ENCODE results near the gene PRICKLE2.

PRICKLE2 gene

DNA sequence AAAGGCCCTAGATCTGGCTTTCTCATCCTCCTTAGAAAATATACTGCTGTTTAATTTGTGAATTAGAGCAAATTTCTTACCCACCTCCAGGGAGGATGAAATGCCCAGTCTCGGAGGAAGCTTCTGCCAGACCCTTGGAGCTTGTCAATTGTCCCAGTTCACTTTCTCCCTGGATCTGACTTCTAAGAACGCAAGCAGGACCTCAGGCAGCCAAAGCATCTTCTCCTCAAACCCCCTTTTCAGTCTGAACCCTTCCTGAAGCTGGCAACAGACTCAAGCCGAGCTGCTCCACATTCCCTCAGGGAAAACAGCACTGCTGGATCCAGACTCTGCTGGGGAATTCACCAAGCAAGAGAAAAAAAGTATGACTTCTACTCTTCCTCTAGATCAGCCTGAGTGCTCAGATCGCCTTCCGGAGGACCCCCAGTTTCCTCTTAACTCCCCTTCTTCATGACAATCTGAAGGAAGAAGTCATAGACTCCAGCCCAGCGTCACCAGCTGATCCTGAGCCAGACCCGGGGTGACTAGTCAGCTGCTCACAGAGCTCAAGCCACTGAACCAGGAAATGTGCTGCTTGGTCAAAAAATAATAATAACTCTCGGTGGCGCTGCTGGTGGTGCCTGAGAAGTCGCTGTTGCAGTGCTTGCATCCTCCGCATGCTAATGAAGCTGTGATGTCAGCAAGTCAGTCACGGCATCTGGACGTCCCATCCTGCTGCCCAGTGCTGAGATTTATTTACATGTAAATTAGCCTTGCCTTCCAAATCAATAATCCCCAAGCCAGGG, at the start of gene PRICKLE2:
Gene PRICKLE2, minus strand, starts transcription at position 641 of the 785 bp plus-strand sequence. CDS start 26,539 bp downstream, outside the sequence.
- no peak for DNase-seq

DNA sequence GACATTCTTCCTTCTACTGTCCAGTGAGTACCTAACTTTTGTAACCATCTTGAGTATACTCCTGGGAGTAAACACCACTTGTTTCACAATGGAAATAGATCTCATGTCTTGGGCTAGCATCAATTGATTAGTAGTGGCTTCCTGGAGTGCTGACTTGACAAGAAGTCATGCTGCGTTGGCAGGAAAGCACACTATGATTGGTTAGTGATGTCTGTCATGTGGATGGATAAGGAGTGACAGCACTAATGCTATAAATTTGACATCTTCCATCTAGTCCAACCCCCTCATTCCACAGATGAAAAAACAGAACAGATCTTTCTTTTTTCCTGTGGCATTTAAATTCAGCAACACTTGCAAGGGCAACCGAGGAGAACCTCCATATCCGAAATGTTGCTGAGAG, 47.6 kb upstream of the PRICKLE2 start:
- DNase-seq, result no peak

- DNase-seq, result no peak
Measured at GRCh38 chr3:64272271-64272670, 47.0 kb upstream of the PRICKLE2 start.

DNA sequence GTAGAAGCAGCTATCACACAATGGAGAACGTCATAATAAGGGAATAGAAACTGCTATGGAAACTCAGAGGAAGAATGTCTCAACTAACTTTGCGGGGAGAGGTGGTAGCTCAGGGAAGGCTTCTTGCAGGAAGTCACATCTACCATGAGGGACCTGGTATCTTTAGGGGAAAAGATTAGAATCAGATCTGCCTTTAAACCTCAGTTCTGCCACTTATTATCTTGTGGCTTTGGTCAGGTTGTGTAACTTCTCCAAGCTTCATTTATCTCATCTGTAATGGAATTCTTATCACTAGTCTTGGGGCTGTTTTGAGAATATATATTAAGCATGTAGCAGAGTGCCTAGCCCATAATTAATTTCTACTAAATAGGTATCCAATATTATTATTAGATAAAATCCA, 46.4 kb upstream of the PRICKLE2 start:
- DNase-seq, result no peak

GRCh38 chr3:64270866-64271260, 45.6 kb upstream of the PRICKLE2 start:
- no peak for DNase-seq

DNA sequence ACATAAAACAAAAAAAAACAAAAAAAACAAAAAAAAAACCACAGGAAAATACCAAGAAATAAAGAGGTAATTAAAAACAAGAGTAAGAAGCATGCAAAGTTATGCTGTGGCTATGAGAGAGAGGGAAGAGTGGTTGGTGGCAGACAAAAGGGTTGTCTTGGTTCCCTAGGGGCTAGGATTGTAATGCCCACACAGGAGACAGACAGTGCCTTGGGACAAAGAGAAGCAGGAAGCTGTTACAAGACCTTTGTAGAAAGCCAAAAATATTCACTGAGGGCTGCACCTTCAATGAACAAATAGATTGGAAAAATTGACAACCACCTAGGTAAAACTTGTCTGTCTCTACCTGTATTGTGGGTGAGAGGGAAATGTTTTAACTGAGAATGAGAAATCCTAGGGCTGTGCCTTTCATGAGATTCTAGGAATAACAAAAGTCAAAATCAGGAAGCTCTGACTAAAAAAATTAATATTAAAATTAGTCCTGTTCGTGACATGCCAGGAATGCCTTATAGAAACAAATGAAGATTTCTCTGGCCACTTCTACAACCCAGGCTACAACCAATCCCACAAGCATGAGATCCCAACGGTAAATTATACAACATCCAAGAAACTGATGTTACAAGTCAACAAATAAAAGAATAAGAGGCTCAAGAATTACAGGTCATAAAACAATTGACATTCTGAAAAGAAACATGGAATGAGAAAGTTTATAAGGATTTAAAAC, 45.0 kb upstream of the PRICKLE2 start:
- no peak for DNase-seq

DNA sequence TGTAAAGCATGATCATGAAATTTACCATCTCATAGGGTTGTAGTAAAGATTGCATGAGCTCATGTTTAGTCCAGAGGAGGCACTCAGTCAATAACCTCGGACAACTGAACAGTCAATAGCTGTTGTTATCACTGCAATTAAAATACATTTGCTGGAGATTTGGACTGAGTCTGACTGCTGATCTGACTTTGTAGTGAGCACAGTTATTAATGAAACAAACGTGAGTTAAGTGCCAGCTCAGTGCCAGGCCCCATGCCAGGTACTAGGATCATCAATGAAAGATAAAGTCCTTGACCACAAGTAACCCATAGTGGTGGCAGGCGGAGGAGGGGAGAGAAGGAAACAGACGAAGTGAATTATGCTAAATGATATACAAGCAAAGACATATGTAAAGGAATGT, 43.7 kb upstream of the PRICKLE2 start:
- DNase-seq, result no peak

GRCh38 chr3:64267721-64268604, 42.7 kb upstream of the PRICKLE2 start:
- no peak for DNase-seq

GRCh38 chr3:64266983-64267382, 41.7 kb upstream of the PRICKLE2 start:
- no peak for DNase-seq

DNA sequence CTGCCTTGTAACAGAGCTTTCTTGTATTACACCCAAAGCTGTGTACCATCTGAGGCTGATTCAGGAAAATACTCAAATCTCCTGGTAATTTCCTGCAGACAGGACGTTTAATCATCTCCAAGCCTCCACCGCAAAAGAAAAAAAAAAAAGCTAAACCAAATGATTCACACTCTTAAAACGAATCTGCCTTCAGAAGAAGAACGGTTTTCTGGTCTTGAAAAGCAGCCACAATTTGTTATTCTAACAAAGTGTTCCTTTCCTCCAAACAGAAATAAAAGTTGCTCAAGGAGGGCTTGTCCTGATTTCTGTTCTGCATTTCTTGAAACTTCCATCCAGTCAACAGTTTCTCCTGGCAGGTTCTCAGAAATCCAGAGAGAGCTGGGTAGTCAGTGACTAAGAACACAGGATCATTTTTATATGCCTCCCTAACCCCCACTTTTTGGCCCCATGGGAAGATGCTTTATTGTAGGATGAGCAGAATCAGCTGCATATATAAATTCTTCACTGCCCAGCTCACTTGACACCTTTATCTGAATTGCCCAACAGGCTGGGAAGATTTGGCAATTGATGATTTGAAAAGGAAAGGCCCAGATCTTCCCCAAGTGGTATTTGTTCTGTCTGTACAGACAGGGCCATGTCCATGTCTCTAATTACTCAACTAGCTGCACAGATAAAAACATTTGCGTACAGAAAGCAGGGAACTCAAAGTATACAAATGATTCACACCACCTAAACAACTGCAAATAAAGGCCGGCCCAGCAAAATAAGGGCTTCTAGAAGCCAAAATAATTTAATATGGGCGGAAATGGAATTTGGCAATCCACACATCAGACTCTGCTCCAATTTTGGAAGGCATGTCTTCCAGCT, 41.0 kb upstream of the PRICKLE2 start:
- DNase-seq, result no peak

GRCh38 chr3:64265646-64266045, 40.4 kb upstream of the PRICKLE2 start:
- no peak for DNase-seq

GRCh38 chr3:64264501-64265109, 39.3 kb upstream of the PRICKLE2 start:
- DNase-seq, result no peak

GRCh38 chr3:64262574-64263114, 37.4 kb upstream of the PRICKLE2 start:
- no peak for DNase-seq

GRCh38 chr3:64260431-64260830, 35.2 kb upstream of the PRICKLE2 start:
- no peak for DNase-seq

DNA sequence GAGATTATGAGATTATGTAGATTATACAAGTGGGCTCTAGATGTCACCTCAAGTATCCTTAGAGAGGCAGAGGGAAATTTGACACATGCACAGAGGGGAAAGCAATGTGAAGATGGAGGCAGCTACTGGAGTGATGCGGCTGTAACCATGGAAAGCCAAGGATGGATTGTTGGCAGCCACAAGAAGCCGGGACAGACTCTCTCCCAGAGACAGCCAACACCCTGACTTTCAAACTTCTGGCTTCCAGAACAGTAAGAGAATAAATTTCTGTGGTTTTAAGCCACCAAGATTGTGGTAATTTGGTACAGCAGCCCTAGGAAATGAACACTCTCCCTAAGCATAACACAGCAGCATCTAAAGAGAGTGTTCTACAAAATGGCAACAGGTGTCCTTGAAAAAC, 34.4 kb upstream of the PRICKLE2 start:
- DNase-seq, result no peak

DNA sequence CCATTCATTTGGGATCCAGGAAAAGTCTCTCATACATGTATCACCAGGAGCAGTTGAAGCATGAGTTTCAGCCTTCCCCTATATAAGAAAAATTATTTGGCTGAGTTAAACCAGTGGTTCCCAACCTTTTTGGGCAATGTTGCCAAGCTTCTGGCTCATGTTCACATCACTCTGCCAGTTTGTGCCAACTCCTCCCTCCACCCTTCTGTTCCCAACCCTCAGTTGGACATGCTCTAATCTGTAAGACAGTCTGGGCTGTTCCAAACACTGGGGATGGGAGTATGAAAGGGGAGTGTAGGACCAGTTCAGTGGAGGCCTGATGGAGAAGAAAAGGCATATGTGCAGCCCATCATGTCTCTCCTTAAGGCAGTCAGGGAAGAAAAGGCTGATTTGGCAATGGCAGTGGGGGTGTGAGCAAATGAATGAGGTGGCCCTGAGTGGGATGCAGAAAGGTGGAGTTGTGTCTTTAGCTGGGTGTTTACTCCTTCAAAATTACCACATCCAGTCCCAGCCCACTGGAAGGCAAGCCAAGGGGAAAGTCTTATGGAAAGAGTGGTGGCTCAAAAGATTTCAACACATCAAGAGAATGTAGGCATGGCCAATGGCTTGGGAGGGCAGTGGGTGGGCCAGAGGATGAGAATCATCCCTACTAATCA, 32.0 kb upstream of the PRICKLE2 start:
- no peak for DNase-seq

GRCh38 chr3:64255741-64256340, 30.6 kb upstream of the PRICKLE2 start:
- no peak for DNase-seq

DNA sequence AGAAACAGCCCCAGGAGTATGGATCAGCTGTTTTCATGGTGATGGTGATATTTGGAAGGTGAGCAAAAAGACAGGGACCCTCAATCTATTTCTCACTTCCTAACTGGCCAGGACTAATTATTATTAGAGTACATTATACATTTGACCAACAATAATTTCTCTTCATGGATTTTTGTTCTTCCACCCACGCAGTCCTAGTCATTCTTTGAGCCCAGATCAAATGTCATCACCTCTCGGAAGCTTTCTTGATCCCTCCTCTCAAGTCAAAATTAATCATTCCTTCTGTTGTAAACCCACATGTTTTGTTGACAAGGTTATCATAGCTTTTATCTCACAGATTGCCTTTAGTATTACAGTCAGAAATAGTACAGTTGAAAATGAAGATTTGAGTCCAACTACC, 29.2 kb upstream of the PRICKLE2 start:
- no peak for DNase-seq

DNA sequence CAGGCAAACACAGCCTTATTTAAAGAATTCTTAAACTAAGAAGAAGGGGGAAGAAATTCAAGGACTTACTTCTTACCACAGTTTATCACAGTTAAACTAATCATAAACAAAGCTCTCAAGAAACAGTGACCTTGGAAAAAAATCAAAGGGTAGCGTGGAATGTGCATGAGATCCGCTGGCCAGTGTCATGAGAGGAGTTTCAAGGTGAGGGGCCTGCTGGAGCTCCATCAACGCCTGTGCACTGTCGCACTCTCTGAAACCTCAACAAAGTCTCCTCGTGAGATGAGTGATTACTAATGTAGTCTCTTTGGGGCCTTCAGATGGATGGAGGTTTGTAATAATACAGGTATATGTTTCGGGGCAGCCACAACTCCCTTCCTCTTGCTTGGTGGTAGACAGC, 28.4 kb upstream of the PRICKLE2 start:
- DNase-seq, result no peak

GRCh38 chr3:64251019-64251418, 25.8 kb upstream of the PRICKLE2 start:
- no peak for DNase-seq

Data from activated effector memory CD4-positive, alpha-beta T cell treated with Interleukin-2 at 50 U/mL for 16 hours (primary cell).